Fibroblast of lung (primary cell): Measurements from ENCODE around the gene SDSL. TPM values are rescaled to one million over a fixed set of nuclear protein-coding genes. Genes with fewer than 3 reads are reported as not detected.

ENCODE experiments used
- DNase-seq, 2 donors: peaks; one replicate each; pipeline versions ENCODE4 v3.0.0 to v3.0.0-alpha.2; 2010; ENCODE audit warnings: low read depth in 2 of 2
- H2AFZ ChIP-seq: 2 replicates; pipeline ENCODE4 v1.5.1; 2012; ENCODE audit warnings: low read length, control low read depth, inconsistent platforms
- H3K27ac ChIP-seq: 2 replicates; pipeline ENCODE4 v1.5.1; 2011; ENCODE audit warnings: low read length, control low read depth; ENCODE audit not compliant: insufficient read depth
- H3K27me3 ChIP-seq: 2 replicates; pipeline ENCODE4 v1.5.1; 2011; ENCODE audit warnings: mild to moderate bottlenecking, low read length; ENCODE audit not compliant: control insufficient read depth, insufficient read depth
- H3K36me3 ChIP-seq: 2 replicates; pipeline ENCODE4 v1.5.1; 2011; ENCODE audit warnings: low read length; ENCODE audit not compliant: control insufficient read depth, insufficient read depth
- H3K4me1 ChIP-seq: 2 replicates; pipeline ENCODE4 v1.5.1; 2011; ENCODE audit warnings: low read length; ENCODE audit not compliant: control insufficient read depth, insufficient read depth; ENCODE audit errors: extremely low read depth
- H3K4me2 ChIP-seq: 2 replicates; pipeline ENCODE4 v1.5.1; 2011; ENCODE audit warnings: low read length, control low read depth; ENCODE audit not compliant: insufficient read depth; ENCODE audit errors: extremely low read depth
- H3K4me3 ChIP-seq, 4 experiments: fragments of 200-600 bp in 1 of 4; sonication (generic) in 1 of 4; replicated peaks in 1 of 4; 2 replicates each; pipeline ENCODE4 v1.5.1; 2011 to 2016; ENCODE audit warnings: low read length in 4 of 4, low read depth in 3 of 4, mild to moderate bottlenecking in 3 of 4, control low read depth in 2 of 4, inconsistent platforms in 1 of 4, mixed read lengths in 1 of 4; ENCODE audit not compliant: insufficient read depth in 1 of 4; ENCODE audit errors: control extremely low read depth in 1 of 4
- H3K79me2 ChIP-seq: 2 replicates; pipeline ENCODE4 v1.5.1; 2012; ENCODE audit warnings: mild to moderate bottlenecking, low read length, inconsistent platforms; ENCODE audit not compliant: control insufficient read depth, insufficient read depth
- H3K9ac ChIP-seq: 2 replicates; pipeline ENCODE4 v1.5.1; 2011; ENCODE audit warnings: mild to moderate bottlenecking, low read length, control low read depth; ENCODE audit not compliant: insufficient read depth
- H3K9me3 ChIP-seq: 2 replicates; pipeline ENCODE4 v1.5.1; 2012; ENCODE audit warnings: low read depth, low read length; ENCODE audit not compliant: control insufficient read depth, insufficient read depth
- H4K20me1 ChIP-seq: 2 replicates; pipeline ENCODE4 v1.5.1; 2011; ENCODE audit warnings: low read length; ENCODE audit not compliant: control insufficient read depth, insufficient read depth; ENCODE audit errors: extremely low read depth
- CTCF ChIP-seq, 2 donors: IDR thresholded peaks in 1 of 2; conservative IDR thresholded peaks in 1 of 2; 1 replicate in 1 of 2; 2 replicates in 1 of 2; pipeline ENCODE4 v1.5.1; 2011 to 2012; ENCODE audit warnings: low read length in 2 of 2, control low read depth in 1 of 2, inconsistent platforms in 1 of 2, low read depth in 1 of 2, mild to moderate bottlenecking in 1 of 2
- EZH2 ChIP-seq: IDR thresholded peaks from 2 replicates; pipeline ENCODE4 v1.5.1; 2012; ENCODE audit warnings: low read length, control low read depth, mild to moderate bottlenecking; ENCODE audit errors: missing control alignments
- polyA plus RNA-seq, 2 donors: library from polyadenylated mRNA; depleted of rRNA in 1 of 2; stranded (reverse) in 1 of 2; unstranded in 1 of 2; fragments of >200 nt; gene quantifications; 2 replicates each; pipeline ENCODE4 v1.2.1, GENCODE V29; 2011 to 2012; ENCODE audit warnings: missing spikeins in 1 of 2
- total RNA-seq: library from RNA; depleted of rRNA; stranded (reverse); fragments of >200 nt; gene quantifications from 2 replicates; pipeline ENCODE4 v1.2.1, GENCODE V29; 2014

SDSL gene
- total and polyA plus RNA-seq, 2 donors (not counting 1 experiment from before 2014, with no cell fraction given) = 5.1 to 12.4 TPM

- TF ChIP-seq CTCF (conservative IDR thresholded peaks at IDR 0.05 in 1 of 2, IDR thresholded peaks at IDR 0.05 in 1 of 2; ENCODE audit: low read depth in 1 of 2, low read length in 2 of 2) = no peak
- no peak for TF ChIP-seq EZH2
These were observed 35.5 kb downstream of the SDSL start for GRCh38 chr12:113457710-113458109.

GRCh38 chr12:113459981-113460380 is 37.8 kb downstream of the SDSL start:
- Histone ChIP-seq H3K9me3 (no peaks in the 10 kb centered on the region), H4K20me1 (no peaks in the 10 kb centered on the region), H3K27ac (no peak overlapping the region), H3K4me2 (no peak overlapping the region), H3K36me3 (no peaks in the 10 kb centered on the region), H2AFZ (no peak overlapping the region), H3K27me3 (peaks cover 23% of the 10 kb centered on the region), H3K9ac (no peak overlapping the region), H3K79me2 (no peaks in the 10 kb centered on the region), H3K4me1 (no peaks in the 10 kb centered on the region), H3K4me3 (no peak overlapping the region)
- DNase-seq = no peak
- TF ChIP-seq EZH2 (no peak), CTCF (conservative IDR thresholded peaks at IDR 0.05 in 1 of 2, IDR thresholded peaks at IDR 0.05 in 1 of 2; ENCODE audit: low read depth in 1 of 2, low read length in 2 of 2) (no peak)

More at GRCh38 chr12:113457710-113458109, 35.5 kb downstream of the SDSL start:
- Histone ChIP-seq H3K4me3 (no peak overlapping the region), H3K36me3 (no peaks in the 10 kb centered on the region), H3K9me3 (no peaks in the 10 kb centered on the region), H3K27me3 (peaks cover 4% of the 10 kb centered on the region), H3K4me1 (no peaks in the 10 kb centered on the region), H4K20me1 (no peaks in the 10 kb centered on the region), H3K27ac (no peak overlapping the region), H2AFZ (no peak overlapping the region), H3K79me2 (no peaks in the 10 kb centered on the region), H3K4me2 (no peak overlapping the region), H3K9ac (no peak overlapping the region)
- no peak for DNase-seq

- no peak overlapping the region for H3K4me3 ChIP-seq
- no peaks in the 10 kb centered on the region for H3K36me3 ChIP-seq
- no peak for TF ChIP-seq EZH2
- peak; percentile 48 to 65 for TF ChIP-seq CTCF (conservative IDR thresholded peaks at IDR 0.05 in 1 of 2, IDR thresholded peaks at IDR 0.05 in 1 of 2; ENCODE audit: low read depth in 1 of 2, low read length in 2 of 2)
- H3K79me2 ChIP-seq = no peaks in the 10 kb centered on the region
- H3K27ac ChIP-seq = no peak overlapping the region
- peaks cover 38% of the 10 kb centered on the region for H3K27me3 ChIP-seq
- no peak overlapping the region for H2AFZ ChIP-seq
- no peaks in the 10 kb centered on the region for H3K4me1 ChIP-seq
- no peak overlapping the region for H3K4me2 ChIP-seq
- DNase-seq = peak in 1 of 2 donors; percentile 14
- H3K9me3 ChIP-seq = no peaks in the 10 kb centered on the region
- H3K9ac ChIP-seq = no peak overlapping the region
- no peaks in the 10 kb centered on the region for H4K20me1 ChIP-seq
These were observed 39.5 kb downstream of the SDSL start for GRCh38 chr12:113461666-113462065.
